ENCODE data around the gene RHBDD1. TPM values are rescaled to one million over a fixed set of nuclear protein-coding genes. Genes with fewer than 3 reads are reported as not detected.

RHBDD1 gene
- total and polyA plus RNA-seq, 2 donors (not counting 3 experiments of a cell fraction or from before 2014, with no cell fraction given), result 6.8 to 19.4 TPM

DNA sequence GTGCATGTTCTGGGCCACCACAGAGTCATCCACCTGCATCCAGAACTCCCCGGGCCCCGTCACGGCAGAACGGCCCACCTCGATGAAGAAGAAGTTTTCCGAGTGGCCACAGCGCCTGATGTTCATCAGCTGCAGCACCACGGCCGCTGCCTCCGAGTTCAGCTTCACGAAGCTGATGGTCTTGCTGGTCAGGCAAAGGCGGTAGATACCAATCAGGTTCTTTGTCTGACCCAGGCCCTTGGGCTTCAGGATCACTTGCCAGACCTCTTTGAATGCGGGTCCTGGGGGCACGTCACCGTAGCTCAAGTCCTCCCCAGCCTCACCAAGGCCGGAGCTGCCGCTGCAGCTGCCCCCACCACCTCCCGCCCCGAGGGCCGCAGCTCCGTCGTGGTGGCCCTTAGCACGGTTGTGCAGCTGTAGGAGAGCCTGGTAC is 37.8 kb upstream of the RHBDD1 start:
- Histone ChIP-seq H3K27ac (ENCODE audit: insufficient read depth, low read depth, low read length) (no peak overlapping the region), H2AFZ (ENCODE audit: low read depth, low read length) (no peak overlapping the region), H3K9me1 (replicated peaks; ENCODE audit: control insufficient read depth, extremely low read depth, insufficient read depth, low read length) (no peaks in the 10 kb centered on the region), H3K4me2 (ENCODE audit: insufficient read depth, low read length) (no peak overlapping the region), H3K9me3 (replicated peaks; ENCODE audit: control insufficient read depth, insufficient read depth, low read length) (no peaks in the 10 kb centered on the region), H3K4me3 (replicated peaks in 1 of 3; ENCODE audit: insufficient read depth in 1 of 3, low read depth in 1 of 3, low read length in 3 of 3) (no peak overlapping the region), H3K4me1 (ENCODE audit: control insufficient read depth, extremely low read depth, insufficient read depth, low read length) (peaks cover 15% of the 10 kb centered on the region), H3K27me3 (ENCODE audit: control insufficient read depth in 2 of 2, insufficient read depth in 2 of 2, low read length in 2 of 2) (peaks cover 17 to 30% of the 10 kb centered on the region in 2 experiments), H3K9ac (replicated peaks; ENCODE audit: extremely low read depth, insufficient read depth, low read length) (no peak overlapping the region), H4K20me1 (replicated peaks; ENCODE audit: control insufficient read depth, extremely low read depth, insufficient read depth, low read length) (no peaks in the 10 kb centered on the region), H3K79me2 (ENCODE audit: control insufficient read depth, insufficient read depth, low read length) (no peaks in the 10 kb centered on the region), H3K36me3 (ENCODE audit: control insufficient read depth in 2 of 2, extremely low read depth in 1 of 2, insufficient read depth in 2 of 2, low read length in 2 of 2) (no peaks in the 10 kb centered on the region)
- BruUV-seq (replicated peaks), result no TSS peak
- ChIA-PET CTCF (interaction anchor here (0.7 to 2.3 kb wide), 4 partner anchors 9 to 1133 kb away, joined by 3 to 7 read pairs (median 4); no protein-coding TSS in a partner anchor), POLR2A (no interaction called here)
- no peak for DNase-seq (ENCODE audit: low read depth, low spot score)
- TF ChIP-seq, protein P1, sequence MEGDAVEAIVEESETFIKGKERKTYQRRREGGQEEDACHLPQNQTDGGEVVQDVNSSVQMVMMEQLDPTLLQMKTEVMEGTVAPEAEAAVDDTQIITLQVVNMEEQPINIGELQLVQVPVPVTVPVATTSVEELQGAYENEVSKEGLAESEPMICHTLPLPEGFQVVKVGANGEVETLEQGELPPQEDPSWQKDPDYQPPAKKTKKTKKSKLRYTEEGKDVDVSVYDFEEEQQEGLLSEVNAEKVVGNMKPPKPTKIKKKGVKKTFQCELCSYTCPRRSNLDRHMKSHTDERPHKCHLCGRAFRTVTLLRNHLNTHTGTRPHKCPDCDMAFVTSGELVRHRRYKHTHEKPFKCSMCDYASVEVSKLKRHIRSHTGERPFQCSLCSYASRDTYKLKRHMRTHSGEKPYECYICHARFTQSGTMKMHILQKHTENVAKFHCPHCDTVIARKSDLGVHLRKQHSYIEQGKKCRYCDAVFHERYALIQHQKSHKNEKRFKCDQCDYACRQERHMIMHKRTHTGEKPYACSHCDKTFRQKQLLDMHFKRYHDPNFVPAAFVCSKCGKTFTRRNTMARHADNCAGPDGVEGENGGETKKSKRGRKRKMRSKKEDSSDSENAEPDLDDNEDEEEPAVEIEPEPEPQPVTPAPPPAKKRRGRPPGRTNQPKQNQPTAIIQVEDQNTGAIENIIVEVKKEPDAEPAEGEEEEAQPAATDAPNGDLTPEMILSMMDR (IDR thresholded peaks at IDR 0.05; ENCODE audit: extremely low read depth in 1 of 2, insufficient read depth in 1 of 2, low read depth in 1 of 2, low read length in 2 of 2), result no peak
- TF ChIP-seq JUN (IDR thresholded peaks at IDR 0.05; ENCODE audit: borderline replicate concordance, insufficient read depth, insufficient read length, low read depth) (no peak), MYC (IDR thresholded peaks at IDR 0.05; ENCODE audit: low read depth, low read length) (no peak), POLR2AphosphoS5 (IDR thresholded peaks at IDR 0.05; ENCODE audit: insufficient read depth, low read depth, low read length) (no peak), GATA2 (IDR thresholded peaks at IDR 0.05; ENCODE audit: insufficient read depth, insufficient read length, low read depth, low read length) (no peak), POLR2A (IDR thresholded peaks at IDR 0.05; ENCODE audit: low read depth, low read length) (no peak), EZH2 (IDR thresholded peaks at IDR 0.05; ENCODE audit: borderline replicate concordance, low read depth, low read length, severe bottlenecking) (no peak), FOS (IDR thresholded peaks at IDR 0.05; ENCODE audit: borderline replicate concordance, insufficient read depth, low read length) (no peak)
- TF ChIP-seq, protein P2, sequence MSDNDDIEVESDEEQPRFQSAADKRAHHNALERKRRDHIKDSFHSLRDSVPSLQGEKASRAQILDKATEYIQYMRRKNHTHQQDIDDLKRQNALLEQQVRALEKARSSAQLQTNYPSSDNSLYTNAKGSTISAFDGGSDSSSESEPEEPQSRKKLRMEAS (IDR thresholded peaks at IDR 0.05; ENCODE audit: insufficient read depth, insufficient read length), result no peak
- no peak for FAIRE-seq
- intact Hi-C loops (cut with micrococcal nuclease), result loop anchor here (5.0 to 10.0 kb wide), 2 partner anchors 421 to 763 kb away; no protein-coding TSS in a partner anchor
- dilution Hi-C loops (cut with MboI; ENCODE audit: extremely low pct_ligation_motif_present, low sequenced_read_pairs), result no loop called here
